WERI-Rb-1 (cell line): ENCODE data around the gene QKI.

Source experiments
- DNase-seq: peaks from one replicate; pipeline ENCODE4 v3.0.0-alpha.2; 2020
- H3K27ac ChIP-seq: fragments of 250-450 bp; sonication (Bioruptor Pico); 2 replicates; pipeline ENCODE4 v1.5.1; 2020; ENCODE audit warnings: mild to moderate bottlenecking, moderate library complexity
- H3K27me3 ChIP-seq: fragments of 250-450 bp; sonication (Bioruptor Pico); 2 replicates; pipeline ENCODE4 v1.5.1; 2021; ENCODE audit warnings: mild to moderate bottlenecking, low read depth, moderate library complexity; ENCODE audit not compliant: insufficient read depth, severe bottlenecking
- H3K36me3 ChIP-seq: fragments of 250-450 bp; sonication (Bioruptor Pico); 2 replicates; pipeline ENCODE4 v1.5.1; 2020; ENCODE audit warnings: mild to moderate bottlenecking, moderate library complexity
- H3K4me3 ChIP-seq: 2 replicates; pipeline ENCODE4 v1.5.1; 2011; ENCODE audit warnings: low read depth, mild to moderate bottlenecking, control low read depth, low read length
- H3K9me3 ChIP-seq: fragments of 250-450 bp; sonication (Bioruptor Pico); 2 replicates; pipeline ENCODE4 v1.5.1; 2021; ENCODE audit warnings: mild to moderate bottlenecking, moderate library complexity; ENCODE audit not compliant: severe bottlenecking
- TF ChIP-seq, protein P1 (sequence below): IDR thresholded peaks from 2 replicates; pipeline ENCODE4 v1.5.1; 2011; ENCODE audit warnings: low read depth, mild to moderate bottlenecking, control low read depth, inconsistent platforms, low read length

Gene QKI

DNA sequence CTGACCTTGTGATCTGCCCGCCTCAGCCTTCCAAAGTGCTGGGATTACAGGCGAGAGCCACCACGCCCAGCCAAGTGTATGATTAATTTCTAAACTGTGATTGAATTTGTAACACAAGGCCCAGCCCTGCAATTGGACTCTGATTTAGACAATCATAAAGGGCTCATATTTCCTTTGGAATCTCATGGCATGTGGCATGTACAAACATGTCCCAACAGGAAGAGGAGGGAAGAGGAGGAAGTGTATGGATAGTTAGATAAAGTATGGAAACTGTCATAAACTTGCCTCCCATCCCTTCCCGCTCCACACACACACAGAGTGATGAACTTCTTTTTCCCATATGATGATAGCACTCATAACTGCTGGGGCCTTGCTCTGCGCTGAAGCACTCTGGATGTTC lies 27.2 kb upstream of the QKI start:
- no peak overlapping the region for H3K27ac ChIP-seq
- no peak for DNase-seq
- no peak overlapping the region for H3K4me3 ChIP-seq
- H3K36me3 ChIP-seq, result no peaks in the 10 kb centered on the region
- no peaks in the 10 kb centered on the region for H3K27me3 ChIP-seq
- no peaks in the 10 kb centered on the region for H3K9me3 ChIP-seq
- TF ChIP-seq, protein P1, sequence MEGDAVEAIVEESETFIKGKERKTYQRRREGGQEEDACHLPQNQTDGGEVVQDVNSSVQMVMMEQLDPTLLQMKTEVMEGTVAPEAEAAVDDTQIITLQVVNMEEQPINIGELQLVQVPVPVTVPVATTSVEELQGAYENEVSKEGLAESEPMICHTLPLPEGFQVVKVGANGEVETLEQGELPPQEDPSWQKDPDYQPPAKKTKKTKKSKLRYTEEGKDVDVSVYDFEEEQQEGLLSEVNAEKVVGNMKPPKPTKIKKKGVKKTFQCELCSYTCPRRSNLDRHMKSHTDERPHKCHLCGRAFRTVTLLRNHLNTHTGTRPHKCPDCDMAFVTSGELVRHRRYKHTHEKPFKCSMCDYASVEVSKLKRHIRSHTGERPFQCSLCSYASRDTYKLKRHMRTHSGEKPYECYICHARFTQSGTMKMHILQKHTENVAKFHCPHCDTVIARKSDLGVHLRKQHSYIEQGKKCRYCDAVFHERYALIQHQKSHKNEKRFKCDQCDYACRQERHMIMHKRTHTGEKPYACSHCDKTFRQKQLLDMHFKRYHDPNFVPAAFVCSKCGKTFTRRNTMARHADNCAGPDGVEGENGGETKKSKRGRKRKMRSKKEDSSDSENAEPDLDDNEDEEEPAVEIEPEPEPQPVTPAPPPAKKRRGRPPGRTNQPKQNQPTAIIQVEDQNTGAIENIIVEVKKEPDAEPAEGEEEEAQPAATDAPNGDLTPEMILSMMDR, result no peak

DNA sequence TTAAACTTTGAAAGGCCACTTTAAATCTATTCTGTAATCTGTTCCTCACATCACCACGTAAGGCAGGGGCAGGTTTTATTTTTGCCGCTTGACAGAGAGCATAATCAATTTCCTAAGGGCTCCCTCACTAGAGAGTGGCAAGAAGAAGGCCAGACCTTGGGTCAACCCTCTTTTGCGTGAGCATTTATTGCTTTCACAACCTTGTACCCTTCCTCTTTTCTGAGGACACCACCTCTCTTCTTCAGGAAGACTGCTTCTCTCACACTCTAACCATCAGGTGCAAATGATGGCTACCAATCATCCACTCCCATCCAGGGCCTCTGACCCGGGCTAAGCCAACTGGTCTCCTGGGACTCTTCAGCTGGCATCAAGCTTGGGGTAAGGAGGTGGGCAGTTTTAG lies 25.2 kb upstream of the QKI start:
- Histone ChIP-seq H3K9me3 (no peaks in the 10 kb centered on the region), H3K36me3 (no peaks in the 10 kb centered on the region), H3K27ac (no peak overlapping the region), H3K4me3 (no peak overlapping the region), H3K27me3 (no peaks in the 10 kb centered on the region)
- TF ChIP-seq, protein P1, result no peak
- no peak for DNase-seq

DNA sequence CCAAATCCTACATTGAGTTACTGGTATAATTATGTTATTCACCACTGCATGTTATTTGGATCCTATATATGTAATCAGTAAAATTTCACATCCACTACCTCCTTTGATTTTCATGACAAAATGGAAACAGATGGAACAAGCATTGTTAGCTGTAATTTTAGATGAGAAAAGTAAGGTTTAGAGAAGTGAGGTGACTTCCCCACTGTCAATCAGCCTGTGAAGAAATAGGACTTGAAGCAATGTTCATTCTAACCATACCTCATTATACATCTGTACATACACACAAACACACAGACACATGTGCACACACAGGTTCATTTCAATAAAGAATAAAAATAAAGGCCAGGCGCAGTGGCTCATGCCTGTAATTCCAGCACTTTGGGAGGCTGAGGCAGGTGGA lies 23.7 kb upstream of the QKI start:
- no peak overlapping the region for H3K4me3 ChIP-seq
- H3K36me3 ChIP-seq, result no peaks in the 10 kb centered on the region
- H3K27ac ChIP-seq, result no peak overlapping the region
- no peaks in the 10 kb centered on the region for H3K27me3 ChIP-seq
- TF ChIP-seq, protein P1, result no peak
- H3K9me3 ChIP-seq, result no peaks in the 10 kb centered on the region
- no peak for DNase-seq

DNA sequence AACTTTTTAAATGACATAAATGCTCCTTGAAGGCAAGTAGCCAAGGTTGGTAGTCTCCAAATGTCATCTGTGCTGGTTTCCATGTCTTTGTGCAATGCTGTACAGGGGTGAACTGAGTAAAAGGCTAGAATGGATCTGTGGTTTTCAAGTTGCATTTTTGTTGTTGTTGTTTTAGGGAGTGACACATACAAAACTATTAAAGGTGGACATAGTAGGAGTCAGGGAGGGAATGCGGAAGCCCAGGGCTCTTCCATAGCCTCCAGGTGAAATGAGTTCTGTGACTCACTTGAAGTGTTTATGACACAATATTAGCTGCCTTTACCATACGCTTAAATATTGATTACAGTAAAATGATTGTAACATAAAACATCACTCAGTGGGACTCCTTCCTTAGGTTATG lies 22.5 kb upstream of the QKI start:
- no peaks in the 10 kb centered on the region for H3K36me3 ChIP-seq
- H3K27ac ChIP-seq, result no peak overlapping the region
- H3K4me3 ChIP-seq, result no peak overlapping the region
- TF ChIP-seq, protein P1, result no peak
- DNase-seq, result no peak
- H3K27me3 ChIP-seq, result no peaks in the 10 kb centered on the region
- no peaks in the 10 kb centered on the region for H3K9me3 ChIP-seq

DNA sequence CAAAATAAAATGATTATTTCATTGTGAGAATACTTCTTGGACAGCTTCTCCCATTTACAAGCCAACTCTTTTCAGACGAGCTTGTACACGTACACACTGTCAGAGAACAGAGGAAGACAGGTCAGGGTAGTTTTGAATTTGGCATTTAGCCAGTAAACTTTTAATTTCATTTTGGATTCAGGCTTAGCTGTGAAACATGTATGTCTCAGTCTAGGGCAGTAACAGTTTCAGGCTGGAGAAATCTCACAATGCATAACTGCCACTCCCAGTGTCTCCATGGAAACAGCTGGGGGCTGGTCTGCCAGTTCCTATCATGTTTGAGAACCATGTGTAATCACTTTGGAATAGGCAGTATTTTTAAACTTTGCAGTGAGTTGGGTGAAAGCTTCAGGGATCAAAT lies 22.0 kb upstream of the QKI start:
- H3K9me3 ChIP-seq, result no peaks in the 10 kb centered on the region
- no peaks in the 10 kb centered on the region for H3K36me3 ChIP-seq
- no peak overlapping the region for H3K4me3 ChIP-seq
- no peaks in the 10 kb centered on the region for H3K27me3 ChIP-seq
- H3K27ac ChIP-seq, result no peak overlapping the region
- no peak for DNase-seq
- TF ChIP-seq, protein P1, result no peak

DNA sequence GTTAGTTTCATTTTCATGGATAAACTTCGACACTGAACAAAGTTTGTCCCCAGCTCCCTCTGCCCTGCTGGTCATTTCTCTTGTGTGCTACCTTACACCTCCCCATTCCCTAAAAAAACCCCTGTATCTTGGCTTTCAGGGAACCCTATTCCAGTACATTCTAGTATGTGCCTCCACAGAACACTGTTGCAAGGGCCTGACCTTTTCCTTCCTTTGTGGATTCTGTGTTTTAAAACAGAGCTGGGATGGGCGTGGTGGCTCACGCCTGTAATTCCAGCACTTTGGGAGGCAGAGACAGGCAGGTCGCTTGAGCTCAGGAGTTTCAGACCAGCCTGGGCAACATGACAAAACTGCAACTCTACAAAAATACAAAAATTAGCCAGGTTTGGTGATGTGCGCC lies 20.6 kb upstream of the QKI start:
- H3K27ac ChIP-seq, result no peak overlapping the region
- no peaks in the 10 kb centered on the region for H3K27me3 ChIP-seq
- TF ChIP-seq, protein P1, result no peak
- H3K36me3 ChIP-seq, result no peaks in the 10 kb centered on the region
- no peaks in the 10 kb centered on the region for H3K9me3 ChIP-seq
- H3K4me3 ChIP-seq, result no peak overlapping the region
- DNase-seq, result no peak
